GM12891 (cell line): ENCODE data around the gene ZIC3.

Experiments
- POLR2A ChIP-seq: IDR thresholded peaks from 2 replicates; pipeline ENCODE4 v1.6.1; 2011; ENCODE audit warnings: low read depth, low read length, control low read depth
- POLR2AphosphoS5 ChIP-seq: IDR thresholded peaks from 2 replicates; pipeline ENCODE4 v1.6.1; 2011; ENCODE audit warnings: low read depth, low read length, control low read depth
- SPI1 ChIP-seq: IDR thresholded peaks from 2 replicates; pipeline ENCODE4 v1.6.1; 2011; ENCODE audit warnings: low read depth, low read length, control low read depth

- TF ChIP-seq POLR2AphosphoS5 (no peak), POLR2A (no peak), SPI1 (no peak)
Measured at GRCh38 chrX:137550665-137551261, 15.2 kb upstream of the ZIC3 start.
